CD14-positive monocyte (primary cell): ENCODE measurements around the gene FOXD3. TPM values are rescaled to one million over a fixed set of nuclear protein-coding genes. Genes with fewer than 3 reads are reported as not detected.
A peak's percentile ranks its signal among the peaks of the same experiment; 100 is the strongest.

Experiments
- DNase-seq, 3 donors: peaks; one replicate each; pipeline ENCODE4 v3.0.0-alpha.2; 2011 to 2022
- H2AFZ ChIP-seq: 2 replicates; pipeline ENCODE4 v1.6.0; 2012; ENCODE audit warnings: mild to moderate bottlenecking, low read depth, low read length, inconsistent platforms; ENCODE audit not compliant: insufficient read depth, poor library complexity, severe bottlenecking
- H3K27ac ChIP-seq, 2 donors: 1 replicate in 1 of 2; 2 replicates in 1 of 2; pipeline ENCODE4 v1.5.1; 2012 to 2013; ENCODE audit warnings: low read length in 2 of 2, control low read depth in 1 of 2, inconsistent platforms in 1 of 2, low read depth in 1 of 2, mild to moderate bottlenecking in 1 of 2
- H3K27me3 ChIP-seq, 2 donors: one replicate each; pipeline versions ENCODE4 v1.6.0 to v1.6.1; 2011 to 2013; ENCODE audit warnings: low read length in 2 of 2; ENCODE audit not compliant: control insufficient read depth in 2 of 2, insufficient read depth in 2 of 2
- H3K36me3 ChIP-seq, 2 donors: replicated peaks in 1 of 2; 1 replicate in 1 of 2; 2 replicates in 1 of 2; pipeline versions ENCODE4 v1.5.1 to v1.6.1; 2012 to 2013; ENCODE audit warnings: low read length in 2 of 2, control low read depth in 1 of 2, inconsistent platforms in 1 of 2, mild to moderate bottlenecking in 1 of 2; ENCODE audit not compliant: insufficient read depth in 2 of 2, control insufficient read depth in 1 of 2
- H3K4me1 ChIP-seq, 2 donors: 1 replicate in 1 of 2; 2 replicates in 1 of 2; pipeline versions ENCODE4 v1.5.1 to v1.6.1; 2012 to 2013; ENCODE audit warnings: low read length in 2 of 2, control low read depth in 1 of 2, inconsistent platforms in 1 of 2, mild to moderate bottlenecking in 1 of 2, moderate library complexity in 1 of 2; ENCODE audit not compliant: insufficient read depth in 2 of 2, control insufficient read depth in 1 of 2
- H3K4me2 ChIP-seq: replicated peaks from 2 replicates; pipeline ENCODE3; 2012; ENCODE audit warnings: low read length, moderate library complexity, mild to moderate bottlenecking; ENCODE audit not compliant: poor library complexity, severe bottlenecking; ENCODE audit errors: extremely low read depth
- H3K4me3 ChIP-seq, 3 experiments: fragments of 200-600 bp in 1 of 3; sonication (generic) in 1 of 3; replicated peaks in 1 of 3; 1 replicate in 2 of 3; 2 replicates in 1 of 3; pipeline ENCODE4 v1.5.1; 2011 to 2013; ENCODE audit warnings: low read length in 3 of 3, mild to moderate bottlenecking in 3 of 3, control low read depth in 2 of 3, low read depth in 2 of 3, inconsistent platforms in 1 of 3, moderate library complexity in 1 of 3
- H3K79me2 ChIP-seq: 2 replicates; pipeline ENCODE4 v1.6.0; 2012; ENCODE audit warnings: mild to moderate bottlenecking, control low read depth, inconsistent platforms, low read length, moderate library complexity; ENCODE audit not compliant: insufficient read depth
- H3K9ac ChIP-seq: 2 replicates; pipeline ENCODE4 v1.6.0; 2017; ENCODE audit warnings: low read length, mild to moderate bottlenecking; ENCODE audit not compliant: insufficient read depth, poor library complexity, severe bottlenecking
- H3K9me3 ChIP-seq, 2 donors: replicated peaks in 1 of 2; 1 replicate in 1 of 2; 2 replicates in 1 of 2; pipeline versions ENCODE4 v1.5.1 to v1.6.1; 2012 to 2013; ENCODE audit warnings: low read length in 2 of 2, control low read depth in 1 of 2; ENCODE audit not compliant: control insufficient read depth in 1 of 2, insufficient read depth in 1 of 2
- H4K20me1 ChIP-seq: 2 replicates; pipeline ENCODE4 v1.6.0; 2012; ENCODE audit warnings: mild to moderate bottlenecking, low read length, control low read depth, moderate library complexity; ENCODE audit not compliant: insufficient read depth
- H3K27ac Mint-ChIP-seq, 7 donors: one replicate each; pipeline ENCODE4 v1.8.0; 2020; ENCODE audit warnings: mild to moderate bottlenecking in 7 of 7, mixed read lengths in 7 of 7, moderate library complexity in 6 of 7, inconsistent platforms in 2 of 7
- H3K27me3 Mint-ChIP-seq, 3 donors: one replicate each; pipeline ENCODE4 v1.8.0; 2021 to 2022; ENCODE audit warnings: low read depth in 3 of 3, mild to moderate bottlenecking in 3 of 3, mixed read lengths in 3 of 3, moderate library complexity in 3 of 3, inconsistent platforms in 1 of 3
- H3K36me3 Mint-ChIP-seq, 2 donors: one replicate each; pipeline ENCODE4 v1.8.0; 2020; ENCODE audit warnings: mixed read lengths in 2 of 2, inconsistent platforms in 1 of 2, mild to moderate bottlenecking in 1 of 2
- H3K4me1 Mint-ChIP-seq: one replicate; pipeline ENCODE4 v1.8.0; 2020; ENCODE audit warnings: mild to moderate bottlenecking, mixed read lengths
- H3K4me3 Mint-ChIP-seq, 2 donors: one replicate each; pipeline ENCODE4 v1.8.0; 2020; ENCODE audit warnings: mild to moderate bottlenecking in 2 of 2, mixed read lengths in 2 of 2, moderate library complexity in 1 of 2
- H3K9me3 Mint-ChIP-seq, 7 donors: one replicate each; pipeline ENCODE4 v1.8.0; 2020 to 2022; ENCODE audit warnings: mixed read lengths in 7 of 7, mild to moderate bottlenecking in 6 of 7, moderate library complexity in 6 of 7, inconsistent platforms in 2 of 7
- CTCF ChIP-seq: fragments of 200-600 bp; IDR thresholded peaks from one replicate; pipeline ENCODE4 v1.8.0; 2022; ENCODE audit warnings: antibody characterized with exemption, mild to moderate bottlenecking
- WGBS: methylation state at CpG from one replicate; pipeline ENCODE4 v1.1.5; 2013; ENCODE audit warnings: missing lambda C conversion rate; ENCODE audit not compliant: insufficient coverage; 5-methylcytosine and 5-hydroxymethylcytosine counted together
- intact Hi-C, 2 donors: fragments of 100-400 bp; cut with micrococcal nuclease; formaldehyde crosslinking; loops; one replicate each; pipeline versions ENCODE4 v1.15.0 to v1.15.1; 2023
- polyA plus RNA-seq, 3 donors: library from polyadenylated mRNA; depleted of rRNA in 1 of 3; unstranded in 2 of 3; stranded (reverse) in 1 of 3; fragments of 300-500 nt in 2 of 3; fragments of >200 nt in 1 of 3; fragmentation: Illumina TruSeq in 2 of 3; gene quantifications; 1 replicate in 2 of 3; 2 replicates in 1 of 3; pipeline ENCODE4 v1.2.3, GENCODE V29; 2012 to 2021

Gene FOXD3
- polyA plus RNA-seq, 3 donors = not detected

DNA sequence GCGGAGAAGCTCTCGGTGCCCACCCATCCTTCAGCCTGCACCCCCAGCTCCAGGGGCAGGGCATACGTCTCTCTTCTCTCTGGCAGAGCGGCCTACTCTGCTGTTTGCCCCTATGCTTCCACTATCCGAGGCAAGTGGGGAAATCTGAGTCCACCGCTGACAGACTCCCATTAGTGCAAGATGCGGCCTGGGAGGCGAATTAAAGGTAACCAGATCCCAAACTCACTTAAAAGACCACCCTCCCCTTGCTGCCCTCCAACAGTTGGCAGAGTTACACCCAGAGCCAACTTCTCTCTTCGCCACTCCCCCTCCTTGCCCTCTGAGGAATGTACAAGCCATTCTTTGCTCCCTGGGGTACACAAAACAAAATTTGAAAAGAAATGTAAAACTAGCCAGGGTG, 6.4 kb downstream of the FOXD3 start:
- Mint-ChIP-seq H3K4me1 (peaks cover 40% of the 10 kb centered on the region), H3K36me3 (peaks cover 14 to 27% of the 10 kb centered on the region in 2 donors), H3K27me3 (peaks cover 89 to 95% (median 94%) of the 10 kb centered on the region in 3 donors), H3K27ac (no peak overlapping the region), H3K4me3 (peak overlapping the region in 1 of 2 donors; percentile 92), H3K9me3 (peaks cover 0 to 55% (median 19%) of the 10 kb centered on the region in 7 donors)
- no peak overlapping the region for H3K4me2 ChIP-seq
- peaks cover 94 to 98% of the 10 kb centered on the region in 2 donors for H3K27me3 ChIP-seq
- no peak for TF ChIP-seq CTCF
- intact Hi-C loops = loop anchor here in 1 of 2 donors (5.0 kb wide), 1 partner anchor 109 kb away; no protein-coding TSS in a partner anchor
- peaks cover 5 to 48% of the 10 kb centered on the region in 2 donors for H3K9me3 ChIP-seq
- H3K4me3 ChIP-seq = no peak overlapping the region
- peaks cover 19 to 29% of the 10 kb centered on the region in 2 donors for H3K4me1 ChIP-seq
- H4K20me1 ChIP-seq = no peaks in the 10 kb centered on the region
- H3K27ac ChIP-seq = no peak overlapping the region
- no peak for DNase-seq
- no peak overlapping the region for H3K9ac ChIP-seq
- no peak overlapping the region for H2AFZ ChIP-seq
- 59% methylated on average over 6 of the region's 9 CpGs for WGBS
- no peaks in the 10 kb centered on the region for H3K36me3 ChIP-seq
- H3K79me2 ChIP-seq = no peaks in the 10 kb centered on the region

DNA sequence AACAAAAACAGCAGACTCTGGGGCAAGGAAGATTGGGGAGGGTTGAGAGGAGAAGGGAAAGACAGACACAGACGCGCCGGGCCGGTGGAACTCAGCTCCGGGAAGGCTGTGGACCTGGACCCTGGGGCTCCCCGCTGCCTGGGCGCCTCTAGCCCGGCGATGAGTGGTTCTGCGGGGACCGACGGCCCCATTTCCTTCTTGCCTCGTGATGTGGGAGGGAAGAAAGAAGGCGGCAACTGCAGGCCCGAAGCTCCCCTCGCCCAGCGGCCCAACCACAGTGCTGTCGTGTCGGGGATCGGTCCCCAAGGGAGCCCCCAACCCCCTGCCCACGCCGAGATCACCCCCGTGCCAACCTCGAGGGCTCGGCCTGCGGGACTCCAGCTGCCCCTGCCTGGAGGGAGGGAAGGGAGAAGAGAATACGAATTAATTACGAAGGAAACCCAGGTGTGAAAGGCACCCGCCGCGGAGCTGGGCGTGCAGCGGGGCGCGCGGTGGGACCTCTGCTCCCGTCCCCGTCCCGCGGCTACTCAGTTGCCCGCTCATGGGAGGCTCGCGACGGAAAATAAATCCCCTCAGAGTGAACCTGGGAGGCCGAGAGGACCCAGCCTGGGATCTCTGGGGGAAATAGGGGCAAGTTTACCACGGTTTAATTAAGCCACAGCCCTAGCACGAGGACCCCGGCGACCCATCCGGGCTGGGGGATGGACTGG, 7.4 kb downstream of the FOXD3 start:
- H4K20me1 ChIP-seq = no peaks in the 10 kb centered on the region
- peak overlapping the region; percentile 36 for H2AFZ ChIP-seq
- Mint-ChIP-seq H3K9me3 (peaks cover 0 to 52% (median 18%) of the 10 kb centered on the region in 7 donors), H3K4me3 (peak overlapping the region; percentile 55 to 92), H3K4me1 (peaks cover 34% of the 10 kb centered on the region), H3K27ac (no peak overlapping the region), H3K36me3 (peaks cover 14 to 26% of the 10 kb centered on the region in 2 donors), H3K27me3 (peaks cover 92 to 98% (median 95%) of the 10 kb centered on the region in 3 donors)
- H3K79me2 ChIP-seq = no peaks in the 10 kb centered on the region
- peaks cover 3 to 44% of the 10 kb centered on the region in 2 donors for H3K9me3 ChIP-seq
- peak overlapping the region; percentile 27 for H3K4me2 ChIP-seq
- H3K27me3 ChIP-seq = peaks cover 89 to 100% of the 10 kb centered on the region in 2 donors
- no peak for TF ChIP-seq CTCF
- intact Hi-C loops = loop anchor here (2.0 to 10.0 kb wide), 3 partner anchors 13 to 108 kb away; no protein-coding TSS in a partner anchor
- peaks cover 15 to 20% of the 10 kb centered on the region in 2 donors for H3K4me1 ChIP-seq
- H3K4me3 ChIP-seq = peak overlapping the region in 1 of 3 experiments; percentile 30
- DNase-seq = peak in 1 of 3 donors; percentile 25
- no peak overlapping the region for H3K27ac ChIP-seq
- no peaks in the 10 kb centered on the region for H3K36me3 ChIP-seq
- no peak overlapping the region for H3K9ac ChIP-seq
- WGBS = 2% methylated on average over 32 of the region's 50 CpGs
